ENCODE data around the gene ATP6V1C2. TPM values are rescaled to one million over a fixed set of nuclear protein-coding genes. Genes with fewer than 3 reads are reported as not detected.
A peak's percentile ranks its signal among the peaks of the same experiment; 100 is the strongest.

ATP6V1C2 gene
- total and polyA plus RNA-seq, 8 donors: 0.10 to 4.0 (median 2.6) TPM

GRCh38 chr2:10732924-10733565, 11.6 kb downstream of the ATP6V1C2 start:
- DNase-seq (no peak), ATAC-seq (peak; percentile 50)
- Histone ChIP-seq H3K36me3 (no peaks in the 10 kb centered on the region), H3K27ac (no peak overlapping the region), H3K4me3 (no peak overlapping the region), H3K4me1 (no peaks in the 10 kb centered on the region), H3K9me3 (no peaks in the 10 kb centered on the region), H3K27me3 (no peaks in the 10 kb centered on the region)
- intact Hi-C loops (cut with DNase I): no loop called here
- TF ChIP-seq CTCF (IDR thresholded peaks at IDR 0.05): no peak

GRCh38 chr2:10733566-10733925, 12.1 kb downstream of the ATP6V1C2 start:
- intact Hi-C loops (cut with DNase I): no loop called here
- Histone ChIP-seq H3K27me3 (no peaks in the 10 kb centered on the region), H3K4me3 (no peak overlapping the region), H3K4me1 (no peaks in the 10 kb centered on the region), H3K36me3 (no peaks in the 10 kb centered on the region), H3K27ac (no peak overlapping the region), H3K9me3 (no peaks in the 10 kb centered on the region)
- no peak for ATAC-seq
- DNase-seq: no peak
- no peak for TF ChIP-seq CTCF (IDR thresholded peaks at IDR 0.05)

- Histone ChIP-seq H3K9me3 (no peaks in the 10 kb centered on the region), H3K4me3 (no peak overlapping the region), H3K36me3 (no peaks in the 10 kb centered on the region), H3K27me3 (no peaks in the 10 kb centered on the region), H3K4me1 (no peaks in the 10 kb centered on the region), H3K27ac (no peak overlapping the region)
- intact Hi-C loops (cut with DNase I): no loop called here
- TF ChIP-seq CTCF (IDR thresholded peaks at IDR 0.05): no peak
- DNase-seq: no peak
- no peak for ATAC-seq
These were observed 12.6 kb downstream of the ATP6V1C2 start for GRCh38 chr2:10733980-10734379.

GRCh38 chr2:10738192-10738591, 16.8 kb downstream of the ATP6V1C2 start:
- TF ChIP-seq CTCF (IDR thresholded peaks at IDR 0.05): no peak
- Histone ChIP-seq H3K4me3 (no peak overlapping the region), H3K27ac (no peak overlapping the region), H3K4me1 (no peaks in the 10 kb centered on the region), H3K36me3 (no peaks in the 10 kb centered on the region), H3K9me3 (no peaks in the 10 kb centered on the region), H3K27me3 (no peaks in the 10 kb centered on the region)
- intact Hi-C loops (cut with DNase I): no loop called here
- DNase-seq: no peak
- no peak for ATAC-seq

- Histone ChIP-seq H3K4me3 (no peak overlapping the region), H3K27me3 (no peaks in the 10 kb centered on the region), H3K27ac (no peak overlapping the region), H3K9me3 (no peaks in the 10 kb centered on the region), H3K36me3 (no peaks in the 10 kb centered on the region), H3K4me1 (no peaks in the 10 kb centered on the region)
- TF ChIP-seq CTCF (IDR thresholded peaks at IDR 0.05): no peak
- intact Hi-C loops (cut with DNase I): no loop called here
- no peak for DNase-seq
- ATAC-seq: peak; percentile 95
These were observed 18.8 kb downstream of the ATP6V1C2 start for GRCh38 chr2:10740226-10740625.
